Hepatocyte (in vitro differentiated cells): ENCODE data around the gene NUP214. TPM values are rescaled to one million over a fixed set of nuclear protein-coding genes. Genes with fewer than 3 reads are reported as not detected.

ENCODE experiments used
- DNase-seq: peaks from one replicate; pipeline ENCODE4 v3.0.0-alpha.2; 2016; ENCODE audit warnings: low spot score
- H2AFZ ChIP-seq: fragments of 200-600 bp; sonication (generic); 2 replicates; pipeline ENCODE4 v1.6.0; 2016; ENCODE audit warnings: antibody characterized with exemption, mild to moderate bottlenecking
- H3K27ac ChIP-seq: fragments of 200-600 bp; sonication (generic); 2 replicates; pipeline ENCODE4 v1.5.1; 2016; ENCODE audit warnings: mild to moderate bottlenecking
- H3K27me3 ChIP-seq: fragments of 200-600 bp; sonication (generic); 2 replicates; pipeline ENCODE4 v1.6.1; 2016
- H3K36me3 ChIP-seq: fragments of 200-600 bp; sonication (generic); replicated peaks from 2 replicates; pipeline ENCODE4 v1.5.1; 2016; ENCODE audit warnings: low read depth; ENCODE audit not compliant: insufficient read depth
- H3K4me1 ChIP-seq: fragments of 200-600 bp; sonication (generic); 2 replicates; pipeline ENCODE4 v1.5.1; 2016; ENCODE audit warnings: mild to moderate bottlenecking, moderate library complexity; ENCODE audit not compliant: insufficient read depth
- H3K4me2 ChIP-seq: fragments of 200-600 bp; sonication (generic); 2 replicates; pipeline ENCODE4 v1.6.0; 2016
- H3K4me3 ChIP-seq: fragments of 200-600 bp; sonication (generic); 2 replicates; pipeline ENCODE4 v1.5.1; 2016; ENCODE audit warnings: mild to moderate bottlenecking
- H3K79me2 ChIP-seq: fragments of 200-600 bp; sonication (generic); 2 replicates; pipeline ENCODE4 v1.6.0; 2017; ENCODE audit warnings: mild to moderate bottlenecking
- H3K9me2 ChIP-seq: fragments of 200-600 bp; sonication (generic); replicated peaks from 2 replicates; pipeline ENCODE4 v1.6.0; 2017; ENCODE audit warnings: mild to moderate bottlenecking; ENCODE audit not compliant: insufficient read depth
- H3K9me3 ChIP-seq: fragments of 200-600 bp; sonication (generic); 2 replicates; pipeline ENCODE4 v1.5.1; 2016; ENCODE audit warnings: low read depth, mild to moderate bottlenecking
- H4K20me1 ChIP-seq: fragments of 200-600 bp; sonication (generic); 2 replicates; pipeline ENCODE4 v1.6.0; 2016; ENCODE audit warnings: mild to moderate bottlenecking; ENCODE audit not compliant: insufficient read depth, poor library complexity, severe bottlenecking
- EZH2 ChIP-seq: fragments of 200-600 bp; sonication (generic); IDR thresholded peaks from 2 replicates; pipeline ENCODE4 v1.6.1; 2016; ENCODE audit warnings: antibody characterized with exemption, mild to moderate bottlenecking, borderline replicate concordance
- EZH2phosphoT487 ChIP-seq: fragments of 200-600 bp; sonication (generic); IDR thresholded peaks from one replicate; pipeline ENCODE4 v1.6.1; 2018; ENCODE audit warnings: antibody characterized with exemption, mild to moderate bottlenecking, low read depth, moderate library complexity; ENCODE audit not compliant: unreplicated experiment, severe bottlenecking
- WGBS: methylation state at CpG from one replicate; pipeline ENCODE4 v1.1.6; 2016; ENCODE audit warnings: low lambda C conversion rate; ENCODE audit errors: missing lambda C conversion rate; 5-methylcytosine and 5-hydroxymethylcytosine counted together
- polyA plus RNA-seq: library from polyadenylated mRNA; unstranded; fragments of >200 nt; fragmentation: Nextera tagmentation; extraction: Ambion mirVana; gene quantifications from 2 replicates; pipeline ENCODE4 v1.2.1, GENCODE V29; 2016
- total RNA-seq: library from RNA; depleted of rRNA; stranded (reverse); fragments of >200 nt; gene quantifications from 2 replicates; pipeline ENCODE4 v1.2.3, GENCODE V29; 2014
- TF ChIP-seq, protein P1 (sequence below): fragments of 200-600 bp; sonication (generic); IDR thresholded peaks from 2 replicates; pipeline ENCODE4 v1.5.1; 2016; ENCODE audit warnings: antibody characterized with exemption, mild to moderate bottlenecking; ENCODE audit not compliant: poor library complexity

Gene NUP214
- total and polyA plus RNA-seq, 2 experiments from 2014 or later = 13.7 to 18.1 TPM

- Histone ChIP-seq H3K4me1 (no peaks in the 10 kb centered on the region), H3K27ac (no peak overlapping the region), H3K4me2 (no peak overlapping the region), H3K9me2 (no peaks in the 10 kb centered on the region), H3K36me3 (peaks cover 3% of the 10 kb centered on the region), H4K20me1 (no peaks in the 10 kb centered on the region), H3K79me2 (no peaks in the 10 kb centered on the region), H3K4me3 (no peak overlapping the region), H3K27me3 (no peaks in the 10 kb centered on the region), H3K9me3 (no peaks in the 10 kb centered on the region), H2AFZ (no peak overlapping the region)
- DNase-seq = no peak
- WGBS = 95% methylated on average over 3 of the region's 3 CpGs
- TF ChIP-seq EZH2phosphoT487 (no peak), EZH2 (no peak)
- TF ChIP-seq, protein P1, sequence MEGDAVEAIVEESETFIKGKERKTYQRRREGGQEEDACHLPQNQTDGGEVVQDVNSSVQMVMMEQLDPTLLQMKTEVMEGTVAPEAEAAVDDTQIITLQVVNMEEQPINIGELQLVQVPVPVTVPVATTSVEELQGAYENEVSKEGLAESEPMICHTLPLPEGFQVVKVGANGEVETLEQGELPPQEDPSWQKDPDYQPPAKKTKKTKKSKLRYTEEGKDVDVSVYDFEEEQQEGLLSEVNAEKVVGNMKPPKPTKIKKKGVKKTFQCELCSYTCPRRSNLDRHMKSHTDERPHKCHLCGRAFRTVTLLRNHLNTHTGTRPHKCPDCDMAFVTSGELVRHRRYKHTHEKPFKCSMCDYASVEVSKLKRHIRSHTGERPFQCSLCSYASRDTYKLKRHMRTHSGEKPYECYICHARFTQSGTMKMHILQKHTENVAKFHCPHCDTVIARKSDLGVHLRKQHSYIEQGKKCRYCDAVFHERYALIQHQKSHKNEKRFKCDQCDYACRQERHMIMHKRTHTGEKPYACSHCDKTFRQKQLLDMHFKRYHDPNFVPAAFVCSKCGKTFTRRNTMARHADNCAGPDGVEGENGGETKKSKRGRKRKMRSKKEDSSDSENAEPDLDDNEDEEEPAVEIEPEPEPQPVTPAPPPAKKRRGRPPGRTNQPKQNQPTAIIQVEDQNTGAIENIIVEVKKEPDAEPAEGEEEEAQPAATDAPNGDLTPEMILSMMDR = no peak
Measured at GRCh38 chr9:131142160-131142559, 16.8 kb downstream of the NUP214 start.

- Histone ChIP-seq H3K9me2 (no peaks in the 10 kb centered on the region), H2AFZ (no peak overlapping the region), H4K20me1 (no peaks in the 10 kb centered on the region), H3K27ac (no peak overlapping the region), H3K4me1 (no peaks in the 10 kb centered on the region), H3K4me2 (no peak overlapping the region), H3K36me3 (peaks cover 3% of the 10 kb centered on the region), H3K79me2 (no peaks in the 10 kb centered on the region), H3K4me3 (no peak overlapping the region), H3K27me3 (no peaks in the 10 kb centered on the region), H3K9me3 (no peaks in the 10 kb centered on the region)
- no peak for DNase-seq
- WGBS = 91% methylated on average over 3 of the region's 3 CpGs
- TF ChIP-seq EZH2 (no peak), EZH2phosphoT487 (no peak)
- TF ChIP-seq, protein P1 = no peak
Measured at GRCh38 chr9:131144201-131144600, 18.8 kb downstream of the NUP214 start.

DNA sequence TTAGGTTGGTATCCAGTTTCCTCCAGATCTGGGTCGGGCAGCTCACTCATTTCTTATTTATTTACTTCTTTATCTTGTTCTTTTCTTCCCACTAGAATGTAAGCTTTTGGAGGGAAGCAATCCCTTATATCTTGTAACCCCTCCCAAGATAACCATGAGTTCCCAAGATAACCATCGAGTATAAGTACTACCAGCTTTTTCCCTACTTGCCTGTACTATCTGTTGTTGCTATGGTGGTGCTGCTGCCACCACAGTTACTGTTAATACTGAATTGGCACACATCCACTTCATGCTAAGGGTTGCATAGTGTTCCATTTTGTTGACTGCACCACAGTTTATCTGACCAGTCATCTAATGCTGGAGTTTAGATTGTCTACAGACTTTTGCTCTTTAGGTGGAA is 19.9 kb downstream of the NUP214 start:
- TF ChIP-seq EZH2 (no peak), EZH2phosphoT487 (no peak)
- TF ChIP-seq, protein P1 = no peak
- no peaks in the 10 kb centered on the region for H3K9me2 ChIP-seq
- no peak for DNase-seq
- H3K4me3 ChIP-seq = no peak overlapping the region
- H4K20me1 ChIP-seq = no peaks in the 10 kb centered on the region
- WGBS = 82% methylated on average over 2 of the region's 2 CpGs
- H3K9me3 ChIP-seq = no peaks in the 10 kb centered on the region
- H3K27ac ChIP-seq = no peak overlapping the region
- no peaks in the 10 kb centered on the region for H3K4me1 ChIP-seq
- no peak overlapping the region for H2AFZ ChIP-seq
- H3K36me3 ChIP-seq = peaks cover 3% of the 10 kb centered on the region
- no peak overlapping the region for H3K4me2 ChIP-seq
- H3K27me3 ChIP-seq = no peaks in the 10 kb centered on the region
- no peaks in the 10 kb centered on the region for H3K79me2 ChIP-seq

- Histone ChIP-seq H3K36me3 (peaks cover 3% of the 10 kb centered on the region), H3K79me2 (no peaks in the 10 kb centered on the region), H4K20me1 (no peaks in the 10 kb centered on the region), H3K4me3 (no peak overlapping the region), H3K4me1 (no peaks in the 10 kb centered on the region), H3K27me3 (no peaks in the 10 kb centered on the region), H3K9me2 (no peaks in the 10 kb centered on the region), H3K4me2 (no peak overlapping the region), H3K9me3 (no peaks in the 10 kb centered on the region), H3K27ac (no peak overlapping the region), H2AFZ (no peak overlapping the region)
- WGBS = 98% methylated on average over 4 of the region's 4 CpGs
- TF ChIP-seq EZH2phosphoT487 (no peak), EZH2 (no peak)
- TF ChIP-seq, protein P1 = no peak
- DNase-seq = no peak
Measured at GRCh38 chr9:131146186-131146585, 20.8 kb downstream of the NUP214 start.
